ENCODE measurements around the gene HNRNPUL2.
A peak's percentile ranks its signal among the peaks of the same experiment; 100 is the strongest.
"Not testable (repeated sequence)": the region's sequence is repeated elsewhere in the genome, so short reads cannot be mapped to it uniquely, and the experiment has no call there.

Gene HNRNPUL2

DNA sequence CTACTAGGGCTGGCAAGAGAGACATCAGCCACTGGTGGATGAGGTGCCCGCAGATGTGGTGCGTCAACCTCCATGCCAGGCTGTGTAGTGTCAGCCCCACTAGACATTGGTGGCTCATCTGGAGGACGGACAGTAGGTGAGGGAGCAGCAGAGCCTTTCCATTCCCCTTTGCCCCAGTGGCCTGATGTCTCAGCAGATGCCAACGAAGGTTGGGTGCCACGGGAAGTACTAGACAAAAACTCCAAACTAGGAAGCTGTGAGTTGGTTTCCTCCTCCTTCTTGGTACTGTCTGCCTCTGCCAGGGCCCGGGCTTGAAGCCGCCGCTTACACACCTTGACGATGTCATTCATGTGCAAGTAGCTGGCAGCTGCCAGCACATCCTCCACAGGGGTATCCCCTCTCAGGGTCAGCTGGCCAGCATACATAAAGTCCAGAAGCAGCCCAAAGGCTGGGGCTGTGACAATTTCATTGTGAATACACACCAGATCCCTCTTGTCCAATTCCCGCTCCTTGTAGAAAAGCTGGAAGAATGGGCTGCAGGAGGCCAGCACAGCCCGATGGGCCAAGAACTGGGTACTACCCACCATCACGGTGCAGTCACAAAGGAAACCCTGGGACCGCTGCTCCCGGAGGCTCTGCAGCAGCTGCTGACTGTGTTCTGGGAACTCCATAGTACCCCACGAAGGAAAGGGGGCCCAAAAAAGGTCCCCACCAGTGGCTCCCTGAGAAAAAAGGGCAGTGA, 25.9 kb upstream of the HNRNPUL2 start:
- Histone ChIP-seq H3K4me3 (ENCODE audit: low read length in 2 of 2) (peak overlapping the region; percentile 95 to 100), H3K27ac (ENCODE audit: low read length) (peak overlapping the region; percentile 87), H3K4me1 (ENCODE audit: control insufficient read depth, insufficient read depth, low read length) (peaks cover 19% of the 10 kb centered on the region), H3K27me3 (ENCODE audit: control insufficient read depth in 1 of 2, insufficient read depth in 2 of 2, low read length in 2 of 2) (no peaks in the 10 kb centered on the region), H3K36me3 (ENCODE audit: control insufficient read depth in 2 of 2, insufficient read depth in 2 of 2, low read length in 2 of 2) (peaks cover 12 to 14% of the 10 kb centered on the region in 2 donors), H3K9me3 (ENCODE audit: control insufficient read depth in 2 of 2, low read length in 2 of 2) (no peaks in the 10 kb centered on the region), H3K9ac (ENCODE audit: low read length in 2 of 2) (peak overlapping the region; percentile 47 to 83)

DNA sequence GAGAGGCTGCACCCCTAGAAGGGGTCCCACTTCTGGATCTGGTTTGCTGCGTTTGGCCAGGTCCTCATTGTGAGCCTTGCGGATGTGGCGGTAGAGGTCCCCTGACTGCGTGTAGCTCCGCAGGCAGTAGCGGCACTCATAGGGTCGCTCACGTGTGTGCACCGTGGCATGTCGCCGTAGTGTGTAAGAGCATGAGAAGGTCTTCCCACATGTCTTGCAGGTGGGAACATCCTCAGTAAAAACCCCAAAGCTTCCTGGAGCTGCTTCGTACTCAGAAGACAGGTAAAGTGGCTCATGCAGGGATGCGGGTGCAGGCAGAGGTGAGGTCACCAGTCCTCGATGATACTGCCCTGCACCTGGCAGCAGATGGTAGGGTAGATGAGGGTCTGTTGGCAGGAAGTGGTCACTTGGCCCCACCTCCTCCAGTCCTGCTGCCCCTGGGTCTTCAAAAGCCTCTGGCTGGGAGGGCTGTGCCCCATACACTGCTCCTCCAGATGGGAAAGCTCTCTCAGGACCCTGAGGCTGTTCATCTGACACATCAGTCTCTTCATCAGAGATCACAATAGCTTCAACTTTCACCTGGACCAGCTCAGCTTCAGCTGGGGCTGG, 25.0 kb upstream of the HNRNPUL2 start:
- peaks cover 19% of the 10 kb centered on the region for H3K4me1 ChIP-seq (ENCODE audit: control insufficient read depth, insufficient read depth, low read length)
- no peak overlapping the region for H3K4me3 ChIP-seq (ENCODE audit: low read length in 2 of 2)
- H3K27me3 ChIP-seq (ENCODE audit: control insufficient read depth in 1 of 2, insufficient read depth in 2 of 2, low read length in 2 of 2), result no peaks in the 10 kb centered on the region
- H3K9ac ChIP-seq (ENCODE audit: low read length in 2 of 2), result no peak overlapping the region
- H3K9me3 ChIP-seq (ENCODE audit: control insufficient read depth in 2 of 2, low read length in 2 of 2), result no peaks in the 10 kb centered on the region
- no peak overlapping the region for H3K27ac ChIP-seq (ENCODE audit: low read length)
- peaks cover 12 to 14% of the 10 kb centered on the region in 2 donors for H3K36me3 ChIP-seq (ENCODE audit: control insufficient read depth in 2 of 2, insufficient read depth in 2 of 2, low read length in 2 of 2)

DNA sequence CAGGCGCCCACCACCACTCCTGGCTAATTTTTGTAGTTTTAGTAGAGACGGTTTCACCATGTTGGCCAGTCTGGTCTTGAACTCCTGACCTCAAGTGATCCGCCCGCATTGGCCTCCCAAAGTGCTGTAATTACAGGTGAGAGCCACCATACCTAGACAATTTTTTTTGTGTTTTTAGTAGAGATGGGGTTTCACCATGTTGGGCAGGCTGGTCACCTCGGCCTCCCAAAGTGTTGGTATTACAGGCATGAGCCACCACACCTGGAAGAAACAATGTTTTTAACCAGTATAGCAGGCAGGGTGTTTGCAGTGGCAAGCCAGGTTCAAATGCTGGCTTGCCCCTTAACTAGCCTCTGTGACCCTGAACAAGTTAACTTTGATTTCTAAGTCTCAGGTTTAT, 22.7 kb upstream of the HNRNPUL2 start:
- Histone ChIP-seq H3K4me1 (ENCODE audit: control insufficient read depth, insufficient read depth, low read length) (peaks cover 19% of the 10 kb centered on the region), H3K36me3 (ENCODE audit: control insufficient read depth in 2 of 2, insufficient read depth in 2 of 2, low read length in 2 of 2) (peaks cover 12 to 14% of the 10 kb centered on the region in 2 donors)
- not testable (repeated sequence) for H3K27ac ChIP-seq (ENCODE audit: low read length); H3K27me3 ChIP-seq (ENCODE audit: control insufficient read depth in 1 of 2, insufficient read depth in 2 of 2, low read length in 2 of 2); H3K9me3 ChIP-seq (ENCODE audit: control insufficient read depth in 2 of 2, low read length in 2 of 2); H3K9ac ChIP-seq (ENCODE audit: low read length in 2 of 2); H3K4me3 ChIP-seq (ENCODE audit: low read length in 2 of 2)

DNA sequence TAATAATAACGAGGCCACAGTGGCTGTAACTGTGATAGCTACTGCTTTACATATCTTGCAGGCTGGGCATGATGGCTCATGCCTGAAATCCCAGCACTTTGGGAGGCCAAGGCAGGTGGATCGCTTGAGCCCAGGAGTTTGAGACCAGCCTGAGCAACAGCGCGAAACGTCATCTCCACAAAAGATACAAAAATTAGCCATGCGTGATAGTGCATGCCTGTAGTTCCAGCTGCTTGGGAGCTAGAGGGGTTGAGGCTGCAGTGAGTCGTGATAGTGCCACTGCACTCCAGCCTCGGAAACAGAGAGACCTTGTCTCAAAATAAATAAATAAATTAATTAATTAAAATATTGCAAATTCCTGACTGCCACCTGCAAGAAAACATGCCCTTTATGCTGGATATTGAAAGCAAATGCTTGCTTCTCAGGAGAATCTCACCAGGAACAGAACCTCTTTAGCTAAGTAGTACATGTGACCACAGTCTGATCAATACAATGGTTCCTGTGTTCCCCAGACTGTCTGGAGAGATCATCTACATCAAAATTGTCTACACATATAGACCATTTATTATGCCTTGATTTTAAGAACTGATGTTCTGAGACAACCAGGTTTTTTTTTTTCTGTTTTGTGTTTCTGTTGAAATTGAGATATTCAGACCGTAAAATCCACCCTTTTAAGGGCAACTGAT, 20.4 kb upstream of the HNRNPUL2 start:
- Histone ChIP-seq H3K4me3 (ENCODE audit: low read length in 2 of 2) (no peak overlapping the region), H3K9ac (ENCODE audit: low read length in 2 of 2) (no peak overlapping the region), H3K27ac (ENCODE audit: low read length) (no peak overlapping the region), H3K27me3 (ENCODE audit: control insufficient read depth in 1 of 2, insufficient read depth in 2 of 2, low read length in 2 of 2) (no peaks in the 10 kb centered on the region), H3K36me3 (ENCODE audit: control insufficient read depth in 2 of 2, insufficient read depth in 2 of 2, low read length in 2 of 2) (peaks cover 8 to 10% of the 10 kb centered on the region in 2 donors), H3K9me3 (ENCODE audit: control insufficient read depth in 2 of 2, low read length in 2 of 2) (no peaks in the 10 kb centered on the region), H3K4me1 (ENCODE audit: control insufficient read depth, insufficient read depth, low read length) (peaks cover 6% of the 10 kb centered on the region)

DNA sequence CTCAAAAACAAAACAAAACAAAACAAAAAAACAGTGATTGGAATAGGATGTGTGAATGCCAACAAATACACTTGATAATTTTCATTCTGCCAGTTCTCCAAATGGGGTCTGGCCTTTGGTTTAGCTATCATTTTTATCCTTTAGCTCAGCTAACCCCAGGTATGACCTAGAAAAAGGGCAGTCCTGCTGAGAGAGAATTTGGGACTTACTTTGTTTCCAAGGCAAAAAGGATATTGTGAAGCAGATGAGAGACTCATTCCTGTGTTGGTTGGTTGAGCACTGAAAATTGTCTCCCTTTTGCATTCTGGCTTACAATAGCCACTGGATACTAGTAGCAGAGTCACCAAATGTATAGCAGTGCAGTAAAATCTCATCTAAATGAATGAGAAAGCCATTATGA, 9.9 kb upstream of the HNRNPUL2 start:
- Histone ChIP-seq H3K9ac (ENCODE audit: low read length in 2 of 2) (no peak overlapping the region), H3K27ac (ENCODE audit: low read length) (no peak overlapping the region), H3K27me3 (ENCODE audit: control insufficient read depth in 1 of 2, insufficient read depth in 2 of 2, low read length in 2 of 2) (no peaks in the 10 kb centered on the region), H3K9me3 (ENCODE audit: control insufficient read depth in 2 of 2, low read length in 2 of 2) (no peaks in the 10 kb centered on the region), H3K4me3 (ENCODE audit: low read length in 2 of 2) (no peak overlapping the region), H3K4me1 (ENCODE audit: control insufficient read depth, insufficient read depth, low read length) (no peaks in the 10 kb centered on the region), H3K36me3 (ENCODE audit: control insufficient read depth in 2 of 2, insufficient read depth in 2 of 2, low read length in 2 of 2) (peaks cover 14 to 19% of the 10 kb centered on the region in 2 donors)

DNA sequence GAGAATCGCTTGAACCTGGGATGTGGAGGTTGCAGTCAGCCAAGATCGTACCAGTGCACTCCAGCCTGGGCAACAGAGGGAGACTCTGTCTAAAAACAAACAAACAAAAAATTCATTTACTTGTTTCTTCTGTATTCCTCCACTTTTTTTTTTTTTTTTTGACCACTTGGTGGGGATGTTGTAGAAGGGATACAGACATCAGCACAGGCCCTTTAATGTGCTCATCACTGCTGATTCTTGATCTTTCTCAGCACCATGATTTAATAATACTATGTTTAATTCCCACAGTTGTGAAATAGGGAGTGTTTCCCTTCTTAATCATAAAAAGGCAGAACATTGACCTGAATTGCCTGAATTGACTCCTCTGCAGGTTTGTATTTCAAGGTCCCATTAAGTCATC, 5.6 kb upstream of the HNRNPUL2 start:
- no peak overlapping the region for H3K9ac ChIP-seq (ENCODE audit: low read length in 2 of 2)
- no peak overlapping the region for H3K27ac ChIP-seq (ENCODE audit: low read length)
- peaks cover 10 to 12% of the 10 kb centered on the region in 2 donors for H3K36me3 ChIP-seq (ENCODE audit: control insufficient read depth in 2 of 2, insufficient read depth in 2 of 2, low read length in 2 of 2)
- peaks cover 20% of the 10 kb centered on the region for H3K4me1 ChIP-seq (ENCODE audit: control insufficient read depth, insufficient read depth, low read length)
- no peak overlapping the region for H3K4me3 ChIP-seq (ENCODE audit: low read length in 2 of 2)
- no peaks in the 10 kb centered on the region for H3K9me3 ChIP-seq (ENCODE audit: control insufficient read depth in 2 of 2, low read length in 2 of 2)
- no peaks in the 10 kb centered on the region for H3K27me3 ChIP-seq (ENCODE audit: control insufficient read depth in 1 of 2, insufficient read depth in 2 of 2, low read length in 2 of 2)

DNA sequence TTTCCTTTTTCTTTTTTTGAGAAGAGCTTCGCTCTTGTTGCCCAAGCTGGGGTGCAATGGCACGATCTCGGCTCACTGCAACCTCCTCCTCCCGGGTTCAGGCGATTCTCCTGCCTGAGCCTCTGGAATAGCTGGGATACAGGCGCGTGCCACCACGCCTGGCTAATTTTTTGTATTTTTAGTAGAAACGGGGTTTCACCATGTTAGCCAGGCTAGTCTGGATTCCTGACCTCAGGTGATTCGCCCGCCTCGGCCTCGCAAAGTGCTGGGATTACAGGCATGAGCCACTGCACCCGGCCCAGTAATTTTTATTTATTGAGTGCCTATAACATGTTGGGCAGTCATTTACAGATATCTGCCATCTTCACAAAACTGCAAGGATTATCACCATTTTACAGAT, 2.8 kb upstream of the HNRNPUL2 start:
- H3K27ac ChIP-seq (ENCODE audit: low read length), result not testable (repeated sequence)
- H3K4me3 ChIP-seq (ENCODE audit: low read length in 2 of 2), result peak overlapping the region; percentile 1 to 99

DNA sequence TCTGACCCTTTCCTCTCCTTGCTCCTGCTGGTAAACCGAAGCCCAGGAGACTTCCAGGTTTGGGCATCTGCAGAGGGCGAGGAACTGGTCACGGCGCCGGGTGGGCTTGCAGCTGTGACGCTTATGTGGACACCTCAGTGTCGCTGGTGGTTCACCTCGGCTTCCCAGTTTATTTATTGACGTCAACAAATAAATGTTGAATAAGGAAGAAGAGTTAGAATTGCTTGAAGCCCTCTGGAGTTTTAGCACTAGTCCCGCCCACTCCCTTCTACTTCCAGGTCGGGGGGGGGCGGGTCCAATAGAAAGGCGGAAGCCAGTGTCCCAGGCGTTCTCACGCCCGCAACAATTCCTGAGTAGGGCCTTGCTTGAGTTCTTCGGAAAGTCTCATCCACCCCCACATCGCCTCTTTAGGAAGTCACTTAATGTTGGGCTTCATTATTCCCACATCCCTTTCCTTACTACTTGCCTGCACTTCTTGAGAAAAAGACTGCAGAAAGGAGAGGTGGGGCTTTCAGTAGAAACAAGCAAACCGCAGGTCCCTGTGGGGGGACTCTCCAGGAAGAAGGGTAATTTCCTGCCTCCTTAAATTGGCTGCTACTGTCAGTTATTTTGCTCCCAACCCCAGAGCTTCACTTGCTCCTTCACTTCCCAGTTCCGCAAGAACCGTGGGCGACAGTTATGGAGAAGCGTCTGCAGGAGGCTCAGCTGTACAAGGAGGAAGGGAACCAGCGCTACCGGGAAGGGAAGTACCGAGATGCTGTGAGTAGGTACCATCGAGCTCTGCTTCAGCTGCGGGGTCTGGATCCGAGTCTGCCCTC, 1.1 kb upstream of the HNRNPUL2 start, which contains the start of gene TTC9C:
Gene TTC9C (plus strand): TSS at position 316 of the 818 bp plus-strand sequence. CDS start 363 bp downstream, at position 679.
- peak within 1 kb of the TSS; percentile 88 to 93 for H3K9ac ChIP-seq (ENCODE audit: low read length in 2 of 2)
- H3K27ac ChIP-seq (ENCODE audit: low read length), result peak within 1 kb of the TSS; percentile 97
- peaks cover 37% of the 10 kb centered on the region for H3K4me1 ChIP-seq (ENCODE audit: control insufficient read depth, insufficient read depth, low read length)
- H3K27me3 ChIP-seq (ENCODE audit: control insufficient read depth in 1 of 2, insufficient read depth in 2 of 2, low read length in 2 of 2), result no peaks in the 10 kb centered on the region
- peak within 1 kb of the TSS; percentile 99 for H3K4me3 ChIP-seq (ENCODE audit: low read length in 2 of 2)
- peaks cover 7 to 12% of the 10 kb centered on the region in 2 donors for H3K36me3 ChIP-seq (ENCODE audit: control insufficient read depth in 2 of 2, insufficient read depth in 2 of 2, low read length in 2 of 2)
- H3K9me3 ChIP-seq (ENCODE audit: control insufficient read depth in 2 of 2, low read length in 2 of 2), result no peaks in the 10 kb centered on the region

More for the DNA sequence above, 2.8 kb upstream of the HNRNPUL2 start:
- not testable (repeated sequence) for H3K36me3 ChIP-seq (ENCODE audit: control insufficient read depth in 2 of 2, insufficient read depth in 2 of 2, low read length in 2 of 2); H3K9me3 ChIP-seq (ENCODE audit: control insufficient read depth in 2 of 2, low read length in 2 of 2); H3K27me3 ChIP-seq (ENCODE audit: control insufficient read depth in 1 of 2, insufficient read depth in 2 of 2, low read length in 2 of 2); H3K9ac ChIP-seq (ENCODE audit: low read length in 2 of 2)
- peaks cover 31% of the 10 kb centered on the region for H3K4me1 ChIP-seq (ENCODE audit: control insufficient read depth, insufficient read depth, low read length)

DNA sequence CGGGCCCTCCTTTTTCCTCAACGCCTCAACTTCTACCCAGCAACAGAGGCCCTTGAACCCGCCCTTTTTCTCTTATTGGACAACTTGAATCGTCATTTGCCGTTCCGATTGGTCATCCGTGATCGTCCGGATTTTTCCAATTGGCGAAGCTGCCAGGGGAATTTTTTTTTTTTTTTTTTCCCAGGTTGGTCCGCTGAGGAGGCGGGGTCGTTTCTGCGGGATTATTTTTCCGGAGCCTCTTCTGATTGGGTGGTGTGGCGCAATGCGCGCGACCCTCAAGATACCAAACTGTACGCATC, 564 bp upstream of the HNRNPUL2 start:
- Histone ChIP-seq H3K4me1 (ENCODE audit: control insufficient read depth, insufficient read depth, low read length) (peaks cover 37% of the 10 kb centered on the region), H3K36me3 (ENCODE audit: control insufficient read depth in 2 of 2, insufficient read depth in 2 of 2, low read length in 2 of 2) (peaks cover 10 to 13% of the 10 kb centered on the region in 2 donors), H3K9me3 (ENCODE audit: control insufficient read depth in 2 of 2, low read length in 2 of 2) (no peaks in the 10 kb centered on the region), H3K9ac (ENCODE audit: low read length in 2 of 2) (peak overlapping the region; percentile 88 to 93), H3K4me3 (ENCODE audit: low read length in 2 of 2) (peak overlapping the region; percentile 99), H3K27me3 (ENCODE audit: control insufficient read depth in 1 of 2, insufficient read depth in 2 of 2, low read length in 2 of 2) (no peaks in the 10 kb centered on the region), H3K27ac (ENCODE audit: low read length) (peak overlapping the region; percentile 97)

DNA sequence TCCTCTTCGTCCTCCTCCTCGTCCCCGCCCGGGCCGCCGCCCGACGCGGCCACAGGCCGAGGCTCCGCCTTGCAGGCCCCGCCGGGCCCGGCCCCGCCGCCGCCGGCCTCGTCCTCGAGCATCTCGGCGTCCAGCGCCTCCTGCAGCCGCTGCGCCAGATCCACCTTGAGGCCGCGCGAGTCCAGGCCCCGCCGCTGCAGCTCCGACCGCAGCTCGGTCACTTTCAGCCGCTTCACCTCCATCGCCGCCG, 417 bp downstream of the HNRNPUL2 start:
- H3K27me3 ChIP-seq (ENCODE audit: control insufficient read depth in 1 of 2, insufficient read depth in 2 of 2, low read length in 2 of 2), result no peaks in the 10 kb centered on the region
- peak overlapping the region; percentile 97 for H3K27ac ChIP-seq (ENCODE audit: low read length)
- peak overlapping the region; percentile 99 for H3K4me3 ChIP-seq (ENCODE audit: low read length in 2 of 2)
- peak overlapping the region; percentile 88 to 94 for H3K9ac ChIP-seq (ENCODE audit: low read length in 2 of 2)
- peaks cover 40% of the 10 kb centered on the region for H3K4me1 ChIP-seq (ENCODE audit: control insufficient read depth, insufficient read depth, low read length)
- H3K36me3 ChIP-seq (ENCODE audit: control insufficient read depth in 2 of 2, insufficient read depth in 2 of 2, low read length in 2 of 2), result peaks cover 20 to 22% of the 10 kb centered on the region in 2 donors
- no peaks in the 10 kb centered on the region for H3K9me3 ChIP-seq (ENCODE audit: control insufficient read depth in 2 of 2, low read length in 2 of 2)
